GM18873 (cell line): ENCODE measurements around the gene FGF7.
"Not testable (repeated sequence)": the region's sequence is repeated elsewhere in the genome, so short reads cannot be mapped to it uniquely, and the experiment has no call there.

Source experiments
- ATAC-seq: cut with Tn5 transposase; IDR thresholded peaks from one replicate; pipeline ENCODE4 v1.9.1; 2021; ENCODE audit warnings: mild to moderate bottlenecking, moderate library complexity, moderate number of reproducible peaks; ENCODE audit not compliant: unreplicated experiment, low FRiP score

FGF7 gene

DNA sequence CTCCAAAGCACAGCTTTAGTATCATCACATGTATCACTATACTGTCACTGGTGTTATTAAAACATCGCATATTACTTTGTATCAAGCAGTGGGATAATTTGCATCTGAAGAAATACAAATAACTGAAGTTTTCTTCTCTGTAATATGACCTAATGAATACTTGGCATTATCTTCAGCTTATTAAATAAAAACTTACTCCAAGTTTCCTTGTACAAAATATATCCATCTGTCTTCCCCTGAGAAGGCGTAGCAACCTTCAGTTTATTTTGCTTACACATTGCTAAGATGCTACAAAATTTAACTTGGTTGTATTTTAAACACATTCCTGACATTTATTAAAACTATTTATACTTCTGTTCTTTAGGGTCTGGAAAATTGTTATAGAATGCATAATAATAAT is 13.7 kb downstream of the FGF7 start:
- ATAC-seq: no peak

- ATAC-seq: no peak
These were observed 16.1 kb downstream of the FGF7 start for GRCh38 chr15:49438962-49439631.

DNA sequence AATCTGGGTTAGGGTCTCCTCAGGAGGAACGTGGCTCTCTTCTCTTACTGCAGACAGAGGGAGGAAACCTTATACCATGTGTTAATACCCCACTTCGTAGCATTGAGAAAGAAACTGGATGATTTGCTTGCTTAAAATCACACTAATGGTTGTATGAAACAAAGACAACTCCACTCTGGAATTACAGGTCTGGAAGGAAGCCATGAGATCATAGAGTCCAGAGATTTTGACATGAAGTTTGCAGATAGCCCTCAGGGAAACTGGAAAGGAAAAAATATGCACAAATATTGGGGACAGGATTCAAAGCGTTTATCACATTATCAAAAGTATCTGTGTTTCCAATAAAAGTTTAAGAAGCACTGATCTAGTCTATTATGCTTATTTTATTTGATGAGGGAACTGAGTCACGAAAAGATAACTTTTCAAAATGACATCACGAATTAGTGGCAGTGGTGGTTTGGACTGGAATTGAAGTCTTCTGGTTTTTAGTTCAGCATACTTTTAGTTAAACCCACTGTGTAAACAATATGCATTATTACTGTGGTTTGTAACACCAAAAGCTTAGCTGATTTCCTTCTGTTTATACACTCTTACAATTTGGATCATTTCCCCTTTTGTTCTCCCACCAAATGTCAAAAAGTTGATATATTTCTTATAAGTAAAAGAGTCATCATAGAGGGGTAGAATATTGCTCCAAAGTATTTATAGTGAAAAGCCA is 16.8 kb downstream of the FGF7 start:
- ATAC-seq: no peak

DNA sequence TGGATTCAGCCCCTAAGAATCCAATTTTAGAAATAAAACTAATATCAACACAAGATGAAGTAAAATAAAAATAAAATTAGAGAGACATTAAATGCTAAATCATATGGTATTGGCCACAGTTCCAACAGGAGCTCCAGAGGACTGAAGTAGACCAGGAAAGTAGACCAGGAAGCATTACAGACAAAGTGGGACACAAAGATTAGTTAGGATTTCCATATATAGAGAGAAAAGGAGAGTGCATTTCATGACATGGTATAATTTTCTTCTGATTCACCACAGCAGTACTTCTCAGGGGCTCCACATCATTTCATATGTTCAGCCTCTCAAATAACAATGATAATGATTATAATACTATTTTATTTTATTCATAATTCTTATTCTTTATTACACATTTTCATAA is 18.3 kb downstream of the FGF7 start:
- no peak for ATAC-seq

GRCh38 chr15:49441816-49442215 is 18.8 kb downstream of the FGF7 start:
- ATAC-seq: no peak

GRCh38 chr15:49452595-49452994 is 29.6 kb downstream of the FGF7 start:
- ATAC-seq: no peak

DNA sequence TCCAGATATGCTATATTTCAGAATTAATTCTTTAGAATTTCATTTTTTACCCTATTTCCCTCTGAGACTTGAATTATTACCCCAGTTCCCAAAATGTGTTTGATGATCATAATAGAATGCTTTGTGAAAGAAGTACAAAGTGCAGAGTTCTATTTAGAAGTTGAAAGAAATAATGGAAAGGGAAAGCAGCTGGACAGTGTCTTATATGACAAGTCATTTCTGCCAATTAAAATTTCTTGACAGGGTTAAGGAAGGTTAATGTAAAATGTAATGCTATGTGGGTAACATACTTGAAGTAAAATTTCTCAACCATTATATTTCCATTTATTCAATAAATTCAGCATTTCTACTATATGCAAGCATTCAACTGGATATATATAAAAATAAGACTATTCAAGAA is 33.1 kb downstream of the FGF7 start:
- ATAC-seq: no peak

DNA sequence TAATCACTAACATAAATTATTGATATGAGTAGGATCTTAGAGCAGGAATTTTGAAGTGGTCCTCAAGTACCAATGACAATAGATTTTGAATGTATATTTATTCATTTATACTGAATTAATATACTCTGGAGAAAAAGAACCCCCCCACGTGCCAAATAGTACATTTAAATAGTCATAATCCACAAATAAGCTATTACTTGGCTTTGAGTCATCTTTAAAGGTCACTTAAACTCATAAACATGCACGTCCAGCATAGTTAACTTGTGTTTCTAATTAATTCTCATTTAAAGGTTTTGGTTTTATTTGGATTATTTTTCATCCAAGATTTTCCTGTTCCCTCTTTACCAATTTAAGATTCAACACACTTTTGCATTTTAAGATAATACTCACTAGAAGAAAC is 35.1 kb downstream of the FGF7 start:
- ATAC-seq: no peak

- no peak for ATAC-seq
These were observed 37.4 kb downstream of the FGF7 start for GRCh38 chr15:49460411-49460941.

- no peak for ATAC-seq
These were observed 39.3 kb downstream of the FGF7 start for GRCh38 chr15:49462232-49462844.

- ATAC-seq: no peak
These were observed 41.5 kb downstream of the FGF7 start for GRCh38 chr15:49464522-49464921.

GRCh38 chr15:49466119-49466518 is 43.1 kb downstream of the FGF7 start:
- ATAC-seq: no peak

- ATAC-seq: no peak
These were observed 44.9 kb downstream of the FGF7 start for GRCh38 chr15:49467746-49468480.

DNA sequence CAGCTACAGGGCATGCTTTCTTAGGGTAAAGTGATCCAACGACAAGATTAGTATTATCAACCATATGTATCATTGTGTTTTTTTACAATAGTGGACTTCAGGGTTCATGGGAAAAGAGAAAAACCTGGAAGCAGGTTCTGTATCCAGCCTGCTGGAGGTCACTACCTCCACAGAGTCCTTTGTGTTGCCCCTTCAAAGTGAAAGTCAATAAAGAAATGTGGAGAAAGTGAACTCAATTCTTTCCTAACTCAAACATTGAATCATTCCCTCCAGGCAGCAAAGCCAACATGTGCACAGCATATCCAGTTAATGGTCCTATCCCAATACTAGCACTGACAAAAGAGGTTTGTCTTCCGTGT is 45.4 kb downstream of the FGF7 start:
- no peak for ATAC-seq

DNA sequence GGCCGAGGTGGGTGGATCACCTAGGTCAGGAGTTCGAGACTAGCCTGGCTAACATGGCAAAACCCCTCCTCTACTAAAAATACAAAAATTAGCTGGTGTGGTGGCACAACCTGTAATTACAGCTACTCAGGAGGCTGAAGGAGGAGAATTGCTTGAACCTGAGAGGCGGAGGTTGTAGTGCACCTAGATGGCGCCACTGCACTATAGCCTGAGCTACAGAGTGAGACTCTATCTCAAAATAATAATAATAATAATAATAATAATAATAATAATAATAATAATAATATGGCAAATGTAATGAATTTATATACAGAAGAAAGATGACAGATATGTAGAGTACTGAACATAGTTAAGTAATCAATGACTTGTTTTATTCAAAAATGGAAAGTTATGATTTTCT is 48.2 kb downstream of the FGF7 start:
- not testable (repeated sequence) for ATAC-seq

DNA sequence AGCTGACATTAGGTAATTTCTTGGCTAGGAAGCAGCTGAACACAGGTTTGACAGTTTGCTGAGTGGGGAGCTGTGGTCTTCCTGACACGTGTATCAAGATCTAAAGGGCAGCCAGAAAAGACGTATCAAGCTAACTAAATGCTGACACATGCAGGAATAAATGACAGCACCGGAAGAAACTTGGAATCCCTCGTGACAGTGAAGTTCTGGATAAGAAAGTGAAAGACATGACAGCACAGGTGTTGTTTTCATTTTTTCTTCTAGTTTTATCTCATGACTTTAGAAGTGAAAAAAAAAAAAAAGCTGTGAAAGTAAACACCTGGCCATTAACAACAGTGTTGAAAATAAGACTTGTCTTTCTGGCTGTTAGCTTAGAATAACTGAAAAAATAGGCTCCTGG is 48.7 kb downstream of the FGF7 start:
- no peak for ATAC-seq

DNA sequence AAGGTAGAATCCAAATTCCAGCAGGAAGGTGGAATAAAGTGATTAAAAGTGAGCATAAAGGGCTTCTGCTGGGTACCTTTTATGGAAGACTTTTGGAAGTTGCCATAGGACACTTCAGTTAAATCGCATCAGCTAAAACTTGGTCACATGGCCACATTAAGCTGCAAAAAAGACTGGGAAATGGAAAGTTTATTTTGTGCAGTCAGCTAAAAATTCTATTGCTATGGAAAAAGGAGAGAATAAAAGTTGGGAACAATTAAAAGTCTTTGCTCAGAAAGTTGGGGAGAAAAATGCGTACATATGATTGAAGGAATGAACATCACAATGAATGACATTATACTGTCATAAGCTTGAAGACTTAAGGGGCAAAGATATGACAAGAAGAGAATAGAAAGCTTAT is 49.3 kb downstream of the FGF7 start:
- ATAC-seq: no peak

- ATAC-seq: no peak
These were observed 50.0 kb downstream of the FGF7 start for GRCh38 chr15:49473031-49473430.

- not testable (repeated sequence) for ATAC-seq
These were observed 55.0 kb downstream of the FGF7 start for GRCh38 chr15:49478021-49478420.

DNA sequence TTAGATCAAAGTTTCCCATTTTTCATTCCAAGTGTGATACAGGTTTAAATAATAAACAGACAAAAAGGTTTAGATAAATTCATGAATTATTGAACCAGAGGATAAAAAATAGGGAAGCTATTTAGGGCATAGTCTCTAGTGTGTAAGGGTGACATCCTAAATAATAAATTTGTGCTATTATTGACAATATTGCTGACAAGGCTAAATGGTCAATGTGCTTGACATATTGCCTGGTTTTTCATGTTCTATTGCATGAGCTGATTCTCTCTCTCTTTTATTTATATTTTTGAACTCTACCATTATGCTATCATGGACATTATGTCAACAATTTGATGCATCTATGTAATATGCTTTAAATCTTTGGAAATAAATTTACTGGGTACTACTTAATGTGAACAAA is 55.9 kb downstream of the FGF7 start:
- not testable (repeated sequence) for ATAC-seq

DNA sequence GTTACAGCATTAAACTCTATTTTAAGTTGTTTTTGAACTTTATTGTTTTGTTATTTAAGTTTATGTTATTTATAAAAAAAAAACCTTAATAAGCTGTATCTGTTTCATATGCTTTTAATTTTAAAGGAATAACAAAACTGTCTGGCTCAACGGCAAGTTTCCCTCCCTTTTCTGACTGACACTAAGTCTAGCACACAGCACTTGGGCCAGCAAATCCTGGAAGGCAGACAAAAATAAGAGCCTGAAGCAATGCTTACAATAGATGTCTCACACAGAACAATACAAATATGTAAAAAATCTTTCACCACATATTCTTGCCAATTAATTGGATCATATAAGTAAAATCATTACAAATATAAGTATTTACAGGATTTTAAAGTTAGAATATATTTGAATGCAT is 62.4 kb downstream of the FGF7 start:
- not testable (repeated sequence) for ATAC-seq
